HAP-1 (cell line): ENCODE results near the gene IFNA2.
A peak's percentile ranks its signal among the peaks of the same experiment; 100 is the strongest.

ENCODE experiments used
- DNase-seq, 2 experiments: peaks; one replicate each; pipeline ENCODE4 v3.0.0-alpha.2; 2016 to 2020; ENCODE audit warnings: low spot score in 2 of 2
- H3K27me3 ChIP-seq: fragments of 250-450 bp; sonication (Bioruptor Pico); 2 replicates; pipeline ENCODE4 v1.5.1; 2020; ENCODE audit warnings: low read depth, mild to moderate bottlenecking, moderate library complexity
- H3K36me3 ChIP-seq: fragments of 250-450 bp; sonication (Bioruptor Pico); replicated peaks from 2 replicates; pipeline ENCODE4 v1.5.1; 2020; ENCODE audit warnings: mild to moderate bottlenecking
- H3K4me1 ChIP-seq: fragments of 250-450 bp; sonication (Bioruptor Pico); 2 replicates; pipeline ENCODE4 v1.5.1; 2020; ENCODE audit warnings: mild to moderate bottlenecking
- H3K4me3 ChIP-seq: fragments of 250-450 bp; sonication (Bioruptor Pico); 2 replicates; pipeline ENCODE4 v1.5.1; 2020; ENCODE audit warnings: mild to moderate bottlenecking, moderate library complexity
- H3K9me3 ChIP-seq: fragments of 250-450 bp; sonication (Bioruptor Pico); 2 replicates; pipeline ENCODE4 v1.5.1; 2020; ENCODE audit warnings: mild to moderate bottlenecking, moderate library complexity
- in situ Hi-C: fragments of 300-500 bp; cut with MboI; formaldehyde crosslinking; loops from 3 replicates; pipeline ENCODE4 v1.14.3; 2020; ENCODE audit warnings: low sequenced_read_pairs, inconsistent platforms, mixed read lengths

IFNA2 gene

GRCh38 chr9:21350787-21351186, 34.4 kb downstream of the IFNA2 start, which contains the start of gene IFNA6:
Gene IFNA6 (minus strand): TSS chr9:21350887. CDS start chr9:21350887, 0 bp downstream.
- no peaks in the 10 kb centered on the region for H3K27me3 ChIP-seq
- in situ Hi-C loops, result no loop called here

GRCh38 chr9:21348430-21348970, 36.7 kb downstream of the IFNA2 start:
- in situ Hi-C loops, result no loop called here
- no peak for DNase-seq
- H3K4me3 ChIP-seq, result no peak overlapping the region
- no peaks in the 10 kb centered on the region for H3K27me3 ChIP-seq
- H3K4me1 ChIP-seq, result no peaks in the 10 kb centered on the region
- H3K9me3 ChIP-seq, result no peaks in the 10 kb centered on the region
- no peaks in the 10 kb centered on the region for H3K36me3 ChIP-seq

More at GRCh38 chr9:21350787-21351186, 34.4 kb downstream of the IFNA2 start, which contains the start of gene IFNA6:
- Histone ChIP-seq H3K9me3 (no peaks in the 10 kb centered on the region), H3K36me3 (no peaks in the 10 kb centered on the region), H3K4me3 (no peak within 1 kb of the TSS), H3K4me1 (no peaks in the 10 kb centered on the region)
- DNase-seq, result no peak

- Histone ChIP-seq H3K9me3 (no peaks in the 10 kb centered on the region), H3K4me1 (no peaks in the 10 kb centered on the region), H3K27me3 (no peaks in the 10 kb centered on the region), H3K4me3 (no peak overlapping the region), H3K36me3 (no peaks in the 10 kb centered on the region)
- in situ Hi-C loops, result no loop called here
- DNase-seq, result no peak
Observed at GRCh38 chr9:21340735-21341134, 44.5 kb downstream of the IFNA2 start.

GRCh38 chr9:21336457-21336856, 48.7 kb downstream of the IFNA2 start:
- H3K36me3 ChIP-seq, result peaks cover 5% of the 10 kb centered on the region; the same call in 1 of the 2 replicates
- H3K27me3 ChIP-seq, result no peaks in the 10 kb centered on the region
- no peaks in the 10 kb centered on the region for H3K9me3 ChIP-seq
- in situ Hi-C loops, result loop anchor here (10.0 kb wide), 1 partner anchor 458 kb away; no protein-coding TSS in a partner anchor
- H3K4me3 ChIP-seq, result no peak overlapping the region
- H3K4me1 ChIP-seq, result peaks cover 6% of the 10 kb centered on the region
- DNase-seq, result no peak

GRCh38 chr9:21334701-21335632, 50.2 kb downstream of the IFNA2 start, which contains the start of gene KLHL9:
Gene KLHL9 (minus strand): TSS chr9:21335404. CDS start chr9:21334859, 545 bp downstream.
- DNase-seq, result peak; percentile 78 to 92
- Histone ChIP-seq H3K4me1 (peaks cover 6% of the 10 kb centered on the region), H3K27me3 (no peaks in the 10 kb centered on the region), H3K36me3 (peaks cover 5% of the 10 kb centered on the region; the same call in 1 of the 2 replicates), H3K9me3 (no peaks in the 10 kb centered on the region), H3K4me3 (peak within 1 kb of the TSS; percentile 75)
- in situ Hi-C loops, result loop anchor here (10.0 kb wide), 1 partner anchor 460 kb away; no protein-coding TSS in a partner anchor
